Measurements from ENCODE around the gene ZFAND2A. TPM values are rescaled to one million over a fixed set of nuclear protein-coding genes. Genes with fewer than 3 reads are reported as not detected.

The ZFAND2A gene
- total and polyA plus RNA-seq, 2 experiments from 2014 or later: 15.3 to 29.2 TPM

DNA sequence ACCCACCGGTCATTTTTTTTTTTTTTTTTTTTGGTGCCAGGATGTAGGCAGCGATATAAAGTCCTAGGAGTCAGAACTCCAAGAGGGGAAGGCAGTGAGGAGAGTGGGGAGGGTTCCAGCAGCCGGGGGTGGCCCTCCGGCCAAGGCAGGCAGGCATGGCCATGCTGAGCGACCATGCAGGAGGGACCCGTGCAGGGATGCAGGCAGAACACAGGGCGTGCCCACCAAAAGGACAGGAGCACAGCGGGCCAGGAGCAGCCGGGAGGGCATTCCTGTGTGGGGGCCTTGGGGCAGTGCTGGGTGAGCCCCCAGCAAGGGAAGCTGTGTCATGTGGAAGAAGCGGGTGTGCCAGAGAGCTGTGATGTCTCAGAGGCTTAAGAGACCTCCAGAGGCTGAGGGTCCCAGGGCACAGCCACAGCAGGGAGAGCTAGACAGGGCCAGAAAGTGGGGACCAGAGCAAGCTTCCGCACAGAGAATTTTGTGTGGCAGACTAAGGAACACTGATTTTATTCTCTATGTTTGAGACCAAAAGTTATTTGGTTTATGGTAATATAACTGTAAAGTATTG is 5.7 kb downstream of the ZFAND2A start (continued):
- TF ChIP-seq, protein P1, sequence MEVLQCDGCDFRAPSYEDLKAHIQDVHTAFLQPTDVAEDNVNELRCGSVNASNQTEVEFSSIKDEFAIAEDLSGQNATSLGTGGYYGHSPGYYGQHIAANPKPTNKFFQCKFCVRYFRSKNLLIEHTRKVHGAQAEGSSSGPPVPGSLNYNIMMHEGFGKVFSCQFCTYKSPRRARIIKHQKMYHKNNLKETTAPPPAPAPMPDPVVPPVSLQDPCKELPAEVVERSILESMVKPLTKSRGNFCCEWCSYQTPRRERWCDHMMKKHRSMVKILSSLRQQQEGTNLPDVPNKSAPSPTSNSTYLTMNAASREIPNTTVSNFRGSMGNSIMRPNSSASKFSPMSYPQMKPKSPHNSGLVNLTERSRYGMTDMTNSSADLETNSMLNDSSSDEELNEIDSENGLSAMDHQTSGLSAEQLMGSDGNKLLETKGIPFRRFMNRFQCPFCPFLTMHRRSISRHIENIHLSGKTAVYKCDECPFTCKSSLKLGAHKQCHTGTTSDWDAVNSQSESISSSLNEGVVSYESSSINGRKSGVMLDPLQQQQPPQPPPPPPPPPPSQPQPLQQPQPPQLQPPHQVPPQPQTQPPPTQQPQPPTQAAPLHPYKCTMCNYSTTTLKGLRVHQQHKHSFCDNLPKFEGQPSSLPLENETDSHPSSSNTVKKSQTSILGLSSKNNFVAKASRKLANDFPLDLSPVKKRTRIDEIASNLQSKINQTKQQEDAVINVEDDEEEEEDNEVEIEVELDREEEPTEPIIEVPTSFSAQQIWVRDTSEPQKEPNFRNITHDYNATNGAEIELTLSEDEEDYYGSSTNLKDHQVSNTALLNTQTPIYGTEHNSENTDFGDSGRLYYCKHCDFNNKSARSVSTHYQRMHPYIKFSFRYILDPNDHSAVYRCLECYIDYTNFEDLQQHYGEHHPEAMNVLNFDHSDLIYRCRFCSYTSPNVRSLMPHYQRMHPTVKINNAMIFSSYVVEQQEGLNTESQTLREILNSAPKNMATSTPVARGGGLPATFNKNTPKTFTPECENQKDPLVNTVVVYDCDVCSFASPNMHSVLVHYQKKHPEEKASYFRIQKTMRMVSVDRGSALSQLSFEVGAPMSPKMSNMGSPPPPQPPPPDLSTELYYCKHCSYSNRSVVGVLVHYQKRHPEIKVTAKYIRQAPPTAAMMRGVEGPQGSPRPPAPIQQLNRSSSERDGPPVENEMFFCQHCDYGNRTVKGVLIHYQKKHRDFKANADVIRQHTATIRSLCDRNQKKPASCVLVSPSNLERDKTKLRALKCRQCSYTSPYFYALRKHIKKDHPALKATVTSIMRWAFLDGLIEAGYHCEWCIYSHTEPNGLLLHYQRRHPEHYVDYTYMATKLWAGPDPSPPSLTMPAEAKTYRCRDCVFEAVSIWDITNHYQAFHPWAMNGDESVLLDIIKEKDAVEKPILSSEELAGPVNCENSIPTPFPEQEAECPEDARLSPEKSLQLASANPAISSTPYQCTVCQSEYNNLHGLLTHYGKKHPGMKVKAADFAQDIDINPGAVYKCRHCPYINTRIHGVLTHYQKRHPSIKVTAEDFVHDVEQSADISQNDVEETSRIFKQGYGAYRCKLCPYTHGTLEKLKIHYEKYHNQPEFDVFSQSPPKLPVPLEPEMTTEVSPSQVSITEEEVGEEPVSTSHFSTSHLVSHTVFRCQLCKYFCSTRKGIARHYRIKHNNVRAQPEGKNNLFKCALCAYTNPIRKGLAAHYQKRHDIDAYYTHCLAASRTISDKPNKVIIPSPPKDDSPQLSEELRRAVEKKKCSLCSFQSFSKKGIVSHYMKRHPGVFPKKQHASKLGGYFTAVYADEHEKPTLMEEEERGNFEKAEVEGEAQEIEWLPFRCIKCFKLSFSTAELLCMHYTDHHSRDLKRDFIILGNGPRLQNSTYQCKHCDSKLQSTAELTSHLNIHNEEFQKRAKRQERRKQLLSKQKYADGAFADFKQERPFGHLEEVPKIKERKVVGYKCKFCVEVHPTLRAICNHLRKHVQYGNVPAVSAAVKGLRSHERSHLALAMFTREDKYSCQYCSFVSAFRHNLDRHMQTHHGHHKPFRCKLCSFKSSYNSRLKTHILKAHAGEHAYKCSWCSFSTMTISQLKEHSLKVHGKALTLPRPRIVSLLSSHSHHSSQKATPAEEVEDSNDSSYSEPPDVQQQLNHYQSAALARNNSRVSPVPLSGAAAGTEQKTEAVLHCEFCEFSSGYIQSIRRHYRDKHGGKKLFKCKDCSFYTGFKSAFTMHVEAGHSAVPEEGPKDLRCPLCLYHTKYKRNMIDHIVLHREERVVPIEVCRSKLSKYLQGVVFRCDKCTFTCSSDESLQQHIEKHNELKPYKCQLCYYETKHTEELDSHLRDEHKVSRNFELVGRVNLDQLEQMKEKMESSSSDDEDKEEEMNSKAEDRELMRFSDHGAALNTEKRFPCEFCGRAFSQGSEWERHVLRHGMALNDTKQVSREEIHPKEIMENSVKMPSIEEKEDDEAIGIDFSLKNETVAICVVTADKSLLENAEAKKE (CRISPR knock-in tag; IDR thresholded peaks at IDR 0.05): no peak
- TF ChIP-seq, protein P2, sequence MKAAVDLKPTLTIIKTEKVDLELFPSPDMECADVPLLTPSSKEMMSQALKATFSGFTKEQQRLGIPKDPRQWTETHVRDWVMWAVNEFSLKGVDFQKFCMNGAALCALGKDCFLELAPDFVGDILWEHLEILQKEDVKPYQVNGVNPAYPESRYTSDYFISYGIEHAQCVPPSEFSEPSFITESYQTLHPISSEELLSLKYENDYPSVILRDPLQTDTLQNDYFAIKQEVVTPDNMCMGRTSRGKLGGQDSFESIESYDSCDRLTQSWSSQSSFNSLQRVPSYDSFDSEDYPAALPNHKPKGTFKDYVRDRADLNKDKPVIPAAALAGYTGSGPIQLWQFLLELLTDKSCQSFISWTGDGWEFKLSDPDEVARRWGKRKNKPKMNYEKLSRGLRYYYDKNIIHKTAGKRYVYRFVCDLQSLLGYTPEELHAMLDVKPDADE (IDR thresholded peaks at IDR 0.05): no peak
- TF ChIP-seq NANOG (IDR thresholded peaks at IDR 0.05; ENCODE audit: borderline replicate concordance) (no peak), EZH2 (IDR thresholded peaks at IDR 0.05; ENCODE audit: low read depth, unreplicated experiment) (no peak), CREB1 (CRISPR knock-in tag; IDR thresholded peaks at IDR 0.05; ENCODE audit: low read depth) (no peak)

DNA sequence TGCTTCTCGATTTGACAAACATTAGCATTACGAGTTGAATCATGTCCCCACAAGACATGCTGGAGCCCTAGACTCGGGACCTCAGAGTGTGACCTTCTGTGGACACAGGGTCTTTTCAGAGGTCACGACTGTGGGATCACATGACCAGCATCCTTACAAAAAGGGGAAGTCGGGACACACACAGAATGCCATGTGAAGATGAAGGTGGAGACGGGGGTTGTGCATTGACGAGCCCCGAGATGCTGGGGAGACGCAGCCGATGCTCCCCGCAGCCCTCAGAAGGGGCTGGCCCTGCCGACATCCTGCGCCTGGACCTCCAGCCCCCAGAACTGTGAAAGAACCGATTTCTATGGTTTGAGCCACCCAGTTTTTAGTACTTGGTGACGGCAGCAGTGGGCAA is 7.5 kb downstream of the ZFAND2A start:
- Mint-ChIP-seq H3K4me3 (no peak overlapping the region), H3K9me3 (peaks cover 5% of the 10 kb centered on the region; the same call in 2 of the 3 replicates), H3K27ac (no peak overlapping the region), H3K36me3 (ENCODE audit: low read depth) (peaks cover 42% of the 10 kb centered on the region), H3K4me1 (no peaks in the 10 kb centered on the region), H3K27me3 (ENCODE audit: insufficient read depth, low read depth, poor library complexity) (no peaks in the 10 kb centered on the region)
- H3K36me3 ChIP-seq (ENCODE audit: insufficient read depth): no peaks in the 10 kb centered on the region; the same call in 1 of the 2 replicates
- no peak for ATAC-seq
- no peak overlapping the region for H3K4me2 ChIP-seq
- no peaks in the 10 kb centered on the region; the same call in 1 of the 2 replicates for H4K20me1 ChIP-seq (replicated peaks; ENCODE audit: insufficient read depth)
- no peaks in the 10 kb centered on the region for H3K4me1 ChIP-seq (ENCODE audit: insufficient read depth)
- H3K9me2 ChIP-seq (ENCODE audit: insufficient read depth): no peaks in the 10 kb centered on the region
- H3K27me3 ChIP-seq (ENCODE audit: insufficient read depth): no peaks in the 10 kb centered on the region
- no peak overlapping the region for H2AFZ ChIP-seq
- H3K79me2 ChIP-seq (replicated peaks; ENCODE audit: insufficient read depth): peaks cover 7% of the 10 kb centered on the region; the same call in 1 of the 2 replicates
- no peak overlapping the region for H3K4me3 ChIP-seq
- H3K27ac ChIP-seq (ENCODE audit: low read depth): no peak overlapping the region
- no peaks in the 10 kb centered on the region for H3F3A ChIP-seq (replicated peaks; ENCODE audit: low read depth)
- DNase-seq (ENCODE audit: low spot score): no peak
- no peak for TF ChIP-seq JUNB (IDR thresholded peaks at IDR 0.05; ENCODE audit: unreplicated experiment)
- TF ChIP-seq EZH2 (IDR thresholded peaks at IDR 0.05; ENCODE audit: low read depth, unreplicated experiment): no peak
- TF ChIP-seq, protein P1 (CRISPR knock-in tag; IDR thresholded peaks at IDR 0.05): no peak
- no peak for TF ChIP-seq EZH2phosphoT487 (IDR thresholded peaks at IDR 0.05; ENCODE audit: unreplicated experiment)
- no peak for TF ChIP-seq CREB1 (CRISPR knock-in tag; IDR thresholded peaks at IDR 0.05; ENCODE audit: low read depth)

Measured in GM23338 (cell line).